ENCODE results near the gene ALOX12B. TPM values are rescaled to one million over a fixed set of nuclear protein-coding genes. Genes with fewer than 3 reads are reported as not detected.

ALOX12B gene
- polyA plus RNA-seq, 1 of the 3 experiments (the other 2 are of a cell fraction): 0.20 TPM

DNA sequence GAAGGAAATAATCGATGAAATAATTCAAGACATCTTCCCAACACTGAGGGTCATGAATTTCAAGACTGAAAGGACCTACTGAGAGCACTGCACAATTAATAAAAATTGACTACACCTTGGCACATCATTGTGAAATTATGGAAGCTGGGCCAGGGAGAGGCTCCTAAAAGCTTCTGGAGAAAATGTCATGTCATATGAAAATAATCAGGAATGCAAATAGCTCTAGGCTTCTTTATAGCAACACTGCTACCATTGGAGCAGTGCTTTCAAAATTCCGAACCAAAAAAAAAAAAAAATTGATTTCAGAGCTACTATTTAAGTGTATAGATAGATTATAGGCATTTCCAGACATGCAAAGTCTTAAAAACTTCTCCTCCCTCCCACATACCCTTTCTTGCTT lies 55.1 kb downstream of the ALOX12B start:
- Histone ChIP-seq H4K20me1 (ENCODE audit: insufficient read depth) (no peaks in the 10 kb centered on the region), H3K4me1 (ENCODE audit: control insufficient read depth in 1 of 2, insufficient read depth in 2 of 2, low read depth in 1 of 2, low read length in 1 of 2) (no peaks in the 10 kb centered on the region), H3K9me3 (no peaks in the 10 kb centered on the region), H3K4me3 (ENCODE audit: low read depth in 2 of 2, low read length in 1 of 2) (no peak overlapping the region), H3K27me3 (ENCODE audit: insufficient read depth) (peaks cover 20% of the 10 kb centered on the region), H3K79me2 (ENCODE audit: insufficient read depth) (no peaks in the 10 kb centered on the region), H3F3A (replicated peaks; ENCODE audit: insufficient read depth) (no peaks in the 10 kb centered on the region), H3K9ac (no peak overlapping the region), H3K4me2 (no peak overlapping the region), H2AFZ (ENCODE audit: low read depth) (no peak overlapping the region), H3K27ac (ENCODE audit: low read depth in 2 of 2, low read length in 1 of 2) (no peak overlapping the region), H3K36me3 (replicated peaks in 1 of 2; ENCODE audit: control insufficient read depth in 1 of 2, insufficient read depth in 2 of 2, low read length in 1 of 2) (no peaks in the 10 kb centered on the region), H3K9me2 (no peaks in the 10 kb centered on the region)
- no peak for DNase-seq
- ChIA-PET POLR2A (interaction anchor here (0.7 kb wide), 1 partner anchor 9 kb away, joined by 3 read pairs; no protein-coding TSS in a partner anchor), CTCF (interaction anchor here (0.8 to 8.8 kb wide), 7 partner anchors 9 to 120 kb away, joined by 3 to 53 read pairs (median 17); no protein-coding TSS in a partner anchor)
- 39% methylated on average over 2 of the region's 2 CpGs for WGBS (ENCODE audit: low lambda C conversion rate)
- TF ChIP-seq GATA2 (CRISPR knock-in tag; IDR thresholded peaks at IDR 0.05): no peak
- TF ChIP-seq, protein P1, sequence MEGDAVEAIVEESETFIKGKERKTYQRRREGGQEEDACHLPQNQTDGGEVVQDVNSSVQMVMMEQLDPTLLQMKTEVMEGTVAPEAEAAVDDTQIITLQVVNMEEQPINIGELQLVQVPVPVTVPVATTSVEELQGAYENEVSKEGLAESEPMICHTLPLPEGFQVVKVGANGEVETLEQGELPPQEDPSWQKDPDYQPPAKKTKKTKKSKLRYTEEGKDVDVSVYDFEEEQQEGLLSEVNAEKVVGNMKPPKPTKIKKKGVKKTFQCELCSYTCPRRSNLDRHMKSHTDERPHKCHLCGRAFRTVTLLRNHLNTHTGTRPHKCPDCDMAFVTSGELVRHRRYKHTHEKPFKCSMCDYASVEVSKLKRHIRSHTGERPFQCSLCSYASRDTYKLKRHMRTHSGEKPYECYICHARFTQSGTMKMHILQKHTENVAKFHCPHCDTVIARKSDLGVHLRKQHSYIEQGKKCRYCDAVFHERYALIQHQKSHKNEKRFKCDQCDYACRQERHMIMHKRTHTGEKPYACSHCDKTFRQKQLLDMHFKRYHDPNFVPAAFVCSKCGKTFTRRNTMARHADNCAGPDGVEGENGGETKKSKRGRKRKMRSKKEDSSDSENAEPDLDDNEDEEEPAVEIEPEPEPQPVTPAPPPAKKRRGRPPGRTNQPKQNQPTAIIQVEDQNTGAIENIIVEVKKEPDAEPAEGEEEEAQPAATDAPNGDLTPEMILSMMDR (IDR thresholded peaks at IDR 0.05): no peak
- TF ChIP-seq NRF1 (IDR thresholded peaks at IDR 0.05; ENCODE audit: low read depth, low read length): no peak
- TF ChIP-seq FOXJ3 (CRISPR knock-in tag; IDR thresholded peaks at IDR 0.05): no peak
- TF ChIP-seq EP300 (IDR thresholded peaks at IDR 0.05; ENCODE audit: borderline replicate concordance in 1 of 2, low read depth in 1 of 2, low read length in 1 of 2): no peak
- TF ChIP-seq TCF12 (IDR thresholded peaks at IDR 0.05): no peak
- no peak for TF ChIP-seq GABPA (IDR thresholded peaks at IDR 0.05; ENCODE audit: low read depth)
- TF ChIP-seq SMC3 (IDR thresholded peaks at IDR 0.05; ENCODE audit: low read depth, low read length): no peak
- no peak for TF ChIP-seq RAD21 (IDR thresholded peaks at IDR 0.05; ENCODE audit: low read length)

DNA sequence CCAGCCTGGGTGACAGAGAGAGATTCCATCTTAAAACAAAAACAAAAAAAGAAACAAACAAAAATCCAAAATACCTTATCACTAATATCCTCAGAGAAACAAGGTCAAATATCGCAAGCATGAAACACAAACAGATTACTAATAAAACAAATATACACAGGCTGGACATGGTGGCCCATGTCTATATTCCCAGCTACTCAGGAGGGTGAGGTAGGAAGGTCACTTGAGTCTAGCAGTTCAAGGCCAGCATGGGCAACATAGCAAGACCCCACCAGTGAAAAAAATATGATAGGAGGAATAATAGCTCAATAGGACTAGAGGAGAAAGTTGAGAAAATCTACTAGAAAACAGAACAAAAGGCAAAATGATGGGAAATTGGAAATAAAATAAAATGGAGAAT lies 55.6 kb downstream of the ALOX12B start:
- CTCF ChIA-PET: interaction anchor here (0.8 to 8.8 kb wide), 7 partner anchors 9 to 120 kb away, joined by 3 to 53 read pairs (median 17); no protein-coding TSS in a partner anchor
- POLR2A ChIA-PET: no interaction called here

More for the DNA sequence above, 55.6 kb downstream of the ALOX12B start:
- H3K27me3 ChIP-seq (ENCODE audit: insufficient read depth): peaks cover 25% of the 10 kb centered on the region
- no peak overlapping the region for H3K4me3 ChIP-seq (ENCODE audit: low read depth in 2 of 2, low read length in 1 of 2)
- 100% methylated on average over 1 of the region's 1 CpG for WGBS (ENCODE audit: low lambda C conversion rate)
- H3K9me2 ChIP-seq: no peaks in the 10 kb centered on the region
- no peak overlapping the region for H3K9ac ChIP-seq
- no peak for TF ChIP-seq EP300 (IDR thresholded peaks at IDR 0.05; ENCODE audit: borderline replicate concordance in 1 of 2, low read depth in 1 of 2, low read length in 1 of 2)
- TF ChIP-seq NFIC (IDR thresholded peaks at IDR 0.05; ENCODE audit: borderline replicate concordance): no peak
- TF ChIP-seq, protein P2, sequence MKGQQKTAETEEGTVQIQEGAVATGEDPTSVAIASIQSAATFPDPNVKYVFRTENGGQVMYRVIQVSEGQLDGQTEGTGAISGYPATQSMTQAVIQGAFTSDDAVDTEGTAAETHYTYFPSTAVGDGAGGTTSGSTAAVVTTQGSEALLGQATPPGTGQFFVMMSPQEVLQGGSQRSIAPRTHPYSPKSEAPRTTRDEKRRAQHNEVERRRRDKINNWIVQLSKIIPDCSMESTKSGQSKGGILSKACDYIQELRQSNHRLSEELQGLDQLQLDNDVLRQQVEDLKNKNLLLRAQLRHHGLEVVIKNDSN (IDR thresholded peaks at IDR 0.05; ENCODE audit: borderline replicate concordance, low read depth): no peak
- no peak for TF ChIP-seq POLR2AphosphoS5 (IDR thresholded peaks at IDR 0.05; ENCODE audit: low read depth, low read length)
- TF ChIP-seq FOSL2 (IDR thresholded peaks at IDR 0.05; ENCODE audit: borderline replicate concordance, low read depth): no peak
- no peak for TF ChIP-seq SMC3 (IDR thresholded peaks at IDR 0.05; ENCODE audit: low read depth, low read length)
- no peak for TF ChIP-seq YY1 (IDR thresholded peaks at IDR 0.05; ENCODE audit: low read depth)
- TF ChIP-seq RAD21 (IDR thresholded peaks at IDR 0.05; ENCODE audit: low read length): no peak
- TF ChIP-seq FOXM1 (IDR thresholded peaks at IDR 0.05; ENCODE audit: low read depth): no peak
- TF ChIP-seq JUND (IDR thresholded peaks at IDR 0.05): no peak
- TF ChIP-seq, protein P3, sequence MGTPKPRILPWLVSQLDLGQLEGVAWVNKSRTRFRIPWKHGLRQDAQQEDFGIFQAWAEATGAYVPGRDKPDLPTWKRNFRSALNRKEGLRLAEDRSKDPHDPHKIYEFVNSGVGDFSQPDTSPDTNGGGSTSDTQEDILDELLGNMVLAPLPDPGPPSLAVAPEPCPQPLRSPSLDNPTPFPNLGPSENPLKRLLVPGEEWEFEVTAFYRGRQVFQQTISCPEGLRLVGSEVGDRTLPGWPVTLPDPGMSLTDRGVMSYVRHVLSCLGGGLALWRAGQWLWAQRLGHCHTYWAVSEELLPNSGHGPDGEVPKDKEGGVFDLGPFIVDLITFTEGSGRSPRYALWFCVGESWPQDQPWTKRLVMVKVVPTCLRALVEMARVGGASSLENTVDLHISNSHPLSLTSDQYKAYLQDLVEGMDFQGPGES (IDR thresholded peaks at IDR 0.05; ENCODE audit: low read depth, low read length): no peak
- TF ChIP-seq, protein P4, sequence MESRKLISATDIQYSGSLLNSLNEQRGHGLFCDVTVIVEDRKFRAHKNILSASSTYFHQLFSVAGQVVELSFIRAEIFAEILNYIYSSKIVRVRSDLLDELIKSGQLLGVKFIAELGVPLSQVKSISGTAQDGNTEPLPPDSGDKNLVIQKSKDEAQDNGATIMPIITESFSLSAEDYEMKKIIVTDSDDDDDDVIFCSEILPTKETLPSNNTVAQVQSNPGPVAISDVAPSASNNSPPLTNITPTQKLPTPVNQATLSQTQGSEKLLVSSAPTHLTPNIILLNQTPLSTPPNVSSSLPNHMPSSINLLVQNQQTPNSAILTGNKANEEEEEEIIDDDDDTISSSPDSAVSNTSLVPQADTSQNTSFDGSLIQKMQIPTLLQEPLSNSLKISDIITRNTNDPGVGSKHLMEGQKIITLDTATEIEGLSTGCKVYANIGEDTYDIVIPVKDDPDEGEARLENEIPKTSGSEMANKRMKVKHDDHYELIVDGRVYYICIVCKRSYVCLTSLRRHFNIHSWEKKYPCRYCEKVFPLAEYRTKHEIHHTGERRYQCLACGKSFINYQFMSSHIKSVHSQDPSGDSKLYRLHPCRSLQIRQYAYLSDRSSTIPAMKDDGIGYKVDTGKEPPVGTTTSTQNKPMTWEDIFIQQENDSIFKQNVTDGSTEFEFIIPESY (IDR thresholded peaks at IDR 0.05; ENCODE audit: borderline replicate concordance, low read depth): no peak
- H3K4me1 ChIP-seq (ENCODE audit: control insufficient read depth in 1 of 2, insufficient read depth in 2 of 2, low read depth in 1 of 2, low read length in 1 of 2): no peaks in the 10 kb centered on the region
- H2AFZ ChIP-seq (ENCODE audit: low read depth): no peak overlapping the region
- H3F3A ChIP-seq (replicated peaks; ENCODE audit: insufficient read depth): no peaks in the 10 kb centered on the region
- no peaks in the 10 kb centered on the region for H3K79me2 ChIP-seq (ENCODE audit: insufficient read depth)
- no peaks in the 10 kb centered on the region for H4K20me1 ChIP-seq (ENCODE audit: insufficient read depth)
- H3K9me3 ChIP-seq: no peaks in the 10 kb centered on the region
- no peak overlapping the region for H3K4me2 ChIP-seq
- no peak overlapping the region for H3K27ac ChIP-seq (ENCODE audit: low read depth in 2 of 2, low read length in 1 of 2)
- DNase-seq: no peak
- H3K36me3 ChIP-seq (replicated peaks in 1 of 2; ENCODE audit: control insufficient read depth in 1 of 2, insufficient read depth in 2 of 2, low read length in 1 of 2): no peaks in the 10 kb centered on the region
